WTC11 (cell line): ENCODE results near the gene LSM3. TPM values are rescaled to one million over a fixed set of nuclear protein-coding genes. Genes with fewer than 3 reads are reported as not detected.

Source experiments
- ATAC-seq: fragments of 200-7000 bp; cut with Tn5 transposase; 2 replicates; pipeline ENCODE4 v1.10.0; 2021; ENCODE audit warnings: mild to moderate bottlenecking, moderate library complexity
- CTCF ChIA-PET: fragments of 300-600 bp; sonication (Branson Sonifier 250); formaldehyde crosslinking; loops from one replicate; lab custom pipeline; 2021; ENCODE audit warnings: antibody characterized with exemption; lab: Charles Lee
- POLR2A ChIA-PET: fragments of 350-600 bp; sonication (Branson Sonifier 250); formaldehyde crosslinking; loops from one replicate; lab custom pipeline; 2021; ENCODE audit warnings: antibody characterized with exemption; lab: Charles Lee
- DNase-seq: peaks from one replicate; pipeline ENCODE4 v3.0.0; 2021; ENCODE audit warnings: low spot score
- H3K27ac Mint-ChIP-seq: 2 replicates; pipeline ENCODE4 v1.8.0; 2021; ENCODE audit warnings: mixed read lengths
- H3K27me3 Mint-ChIP-seq: 2 replicates; pipeline ENCODE4 v1.8.0; 2021; ENCODE audit warnings: low read depth, mild to moderate bottlenecking, moderate library complexity, mixed read lengths
- H3K36me3 Mint-ChIP-seq: 2 replicates; pipeline ENCODE4 v1.8.0; 2021; ENCODE audit warnings: mixed read lengths
- H3K4me1 Mint-ChIP-seq: 2 replicates; pipeline ENCODE4 v1.8.0; 2022; ENCODE audit warnings: mixed read lengths
- H3K4me3 Mint-ChIP-seq: 2 replicates; pipeline ENCODE4 v1.8.0; 2021; ENCODE audit warnings: mild to moderate bottlenecking, moderate library complexity, mixed read lengths
- H3K9me3 Mint-ChIP-seq: 2 replicates; pipeline ENCODE4 v1.8.0; 2021; ENCODE audit warnings: mixed read lengths
- ATF1 ChIP-seq: sonication (generic); formaldehyde crosslinking; IDR thresholded peaks from 2 replicates; pipeline ENCODE4 v1.8.1; 2023; ENCODE audit warnings: mild to moderate bottlenecking, moderate library complexity, missing genetic modification reagents
- CBFB ChIP-seq: sonication (generic); formaldehyde crosslinking; IDR thresholded peaks from 2 replicates; pipeline ENCODE4 v1.8.1; 2022; ENCODE audit warnings: mild to moderate bottlenecking, low read depth, missing genetic modification reagents
- CREB1 ChIP-seq: sonication (generic); formaldehyde crosslinking; IDR thresholded peaks from 2 replicates; pipeline ENCODE4 v1.8.0; 2023; ENCODE audit warnings: mild to moderate bottlenecking, missing genetic modification reagents
- ESRRA ChIP-seq: sonication (generic); formaldehyde crosslinking; IDR thresholded peaks from 2 replicates; pipeline ENCODE4 v1.8.1; 2022; ENCODE audit warnings: mild to moderate bottlenecking, missing genetic modification reagents, borderline replicate concordance
- ETV6 ChIP-seq: sonication (generic); formaldehyde crosslinking; IDR thresholded peaks from 2 replicates; pipeline ENCODE4 v1.8.1; 2022; ENCODE audit warnings: mild to moderate bottlenecking, missing genetic modification reagents
- GABPB1 ChIP-seq: sonication (generic); formaldehyde crosslinking; IDR thresholded peaks from 2 replicates; pipeline ENCODE4 v1.8.1; 2023; ENCODE audit warnings: mild to moderate bottlenecking, missing genetic modification reagents
- GRHL2 ChIP-seq: fragments of 250-450 bp; sonication (Bioruptor Pico); IDR thresholded peaks from 2 replicates; pipeline ENCODE4 v1.8.0; 2022; ENCODE audit warnings: mild to moderate bottlenecking, moderate library complexity; ENCODE audit not compliant: insufficient replicate concordance, severe bottlenecking
- HMGA2 ChIP-seq: fragments of 250-450 bp; sonication (Bioruptor Pico); IDR thresholded peaks from 2 replicates; pipeline ENCODE4 v1.4.0; 2021; ENCODE audit warnings: mild to moderate bottlenecking, moderate library complexity
- NFATC4 ChIP-seq: fragments of 250-450 bp; sonication (Bioruptor Pico); IDR thresholded peaks from 2 replicates; pipeline ENCODE4 v1.9.0; 2021; ENCODE audit warnings: mild to moderate bottlenecking
- NR1H2 ChIP-seq: sonication (generic); formaldehyde crosslinking; IDR thresholded peaks from 2 replicates; pipeline ENCODE4 v1.9.0; 2021; ENCODE audit warnings: mild to moderate bottlenecking, moderate library complexity, missing genetic modification reagents
- NR3C1 ChIP-seq: sonication (generic); formaldehyde crosslinking; conservative IDR thresholded peaks from 2 replicates; pipeline ENCODE4 v1.8.1; 2023; ENCODE audit warnings: low read depth, mild to moderate bottlenecking, missing genetic modification reagents
- RELA ChIP-seq: sonication (generic); formaldehyde crosslinking; IDR thresholded peaks from 2 replicates; pipeline ENCODE4 v1.8.1; 2022; ENCODE audit warnings: missing genetic modification reagents, mild to moderate bottlenecking, borderline replicate concordance
- TEAD1 ChIP-seq: sonication (generic); formaldehyde crosslinking; IDR thresholded peaks from 2 replicates; pipeline ENCODE4 v1.8.0; 2022; ENCODE audit warnings: mild to moderate bottlenecking, missing genetic modification reagents
- TEAD4 ChIP-seq: sonication (generic); formaldehyde crosslinking; IDR thresholded peaks from 2 replicates; pipeline ENCODE4 v1.8.0; 2022; ENCODE audit warnings: mild to moderate bottlenecking, missing genetic modification reagents
- ZNF121 ChIP-seq: sonication (generic); formaldehyde crosslinking; IDR thresholded peaks from 2 replicates; pipeline ENCODE4 v1.8.0; 2023; ENCODE audit warnings: missing genetic modification reagents
- ZNF317 ChIP-seq: sonication (generic); formaldehyde crosslinking; IDR thresholded peaks from 2 replicates; pipeline ENCODE4 v1.8.1; 2023; ENCODE audit warnings: low read depth, mild to moderate bottlenecking, moderate library complexity, missing genetic modification reagents, borderline replicate concordance
- total RNA-seq: library from RNA; stranded (reverse); gene quantifications from 3 replicates; pipeline ENCODE4 v1.2.3, GENCODE V29; 2021
- TF ChIP-seq, protein P1 (sequence below): sonication (generic); formaldehyde crosslinking; IDR thresholded peaks from 2 replicates; pipeline ENCODE4 v1.8.1; 2023; ENCODE audit warnings: mild to moderate bottlenecking, moderate library complexity, missing genetic modification reagents
- TF ChIP-seq, protein P2 (sequence below): sonication (generic); formaldehyde crosslinking; IDR thresholded peaks from 2 replicates; pipeline ENCODE4 v1.8.1; 2022; ENCODE audit warnings: missing genetic modification reagents, borderline replicate concordance
- TF ChIP-seq, protein P3 (sequence below): fragments of 250-450 bp; sonication (Bioruptor Pico); IDR thresholded peaks from 2 replicates; pipeline ENCODE4 v1.9.0; 2021; ENCODE audit warnings: mild to moderate bottlenecking, borderline replicate concordance
- TF ChIP-seq, protein P4 (sequence below): sonication (generic); formaldehyde crosslinking; IDR thresholded peaks from 2 replicates; pipeline ENCODE4 v1.8.1; 2023; ENCODE audit warnings: mild to moderate bottlenecking, missing genetic modification reagents
- TF ChIP-seq, protein P5 (sequence below): sonication (generic); formaldehyde crosslinking; IDR thresholded peaks from 2 replicates; pipeline ENCODE4 v1.8.0; 2022; ENCODE audit warnings: mild to moderate bottlenecking, missing genetic modification reagents

The LSM3 gene
- total RNA-seq, 1 experiment from 2014 or later = 21.4 TPM

DNA sequence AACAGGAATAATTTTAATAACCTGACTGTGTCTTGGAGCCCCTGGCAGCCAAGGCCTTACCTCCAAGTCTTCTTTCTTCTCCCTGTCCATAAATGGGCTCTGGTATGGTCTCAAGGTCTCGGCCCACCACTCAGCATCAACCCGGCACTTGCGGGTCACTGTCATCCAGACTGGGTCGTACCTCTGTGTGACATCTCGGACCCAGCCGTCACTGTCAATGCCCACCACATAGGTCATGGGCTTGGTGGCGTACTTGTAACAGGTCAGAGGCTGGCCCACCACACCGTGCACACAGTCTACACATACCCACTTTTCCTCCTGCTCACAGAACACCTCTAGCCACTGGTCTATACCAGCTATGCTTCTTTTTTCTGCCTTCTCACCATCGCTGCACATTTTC, 20.7 kb upstream of the LSM3 start (continued):
- no peak for TF ChIP-seq NR3C1 (CRISPR knock-in tag)
- TF ChIP-seq, protein P1, sequence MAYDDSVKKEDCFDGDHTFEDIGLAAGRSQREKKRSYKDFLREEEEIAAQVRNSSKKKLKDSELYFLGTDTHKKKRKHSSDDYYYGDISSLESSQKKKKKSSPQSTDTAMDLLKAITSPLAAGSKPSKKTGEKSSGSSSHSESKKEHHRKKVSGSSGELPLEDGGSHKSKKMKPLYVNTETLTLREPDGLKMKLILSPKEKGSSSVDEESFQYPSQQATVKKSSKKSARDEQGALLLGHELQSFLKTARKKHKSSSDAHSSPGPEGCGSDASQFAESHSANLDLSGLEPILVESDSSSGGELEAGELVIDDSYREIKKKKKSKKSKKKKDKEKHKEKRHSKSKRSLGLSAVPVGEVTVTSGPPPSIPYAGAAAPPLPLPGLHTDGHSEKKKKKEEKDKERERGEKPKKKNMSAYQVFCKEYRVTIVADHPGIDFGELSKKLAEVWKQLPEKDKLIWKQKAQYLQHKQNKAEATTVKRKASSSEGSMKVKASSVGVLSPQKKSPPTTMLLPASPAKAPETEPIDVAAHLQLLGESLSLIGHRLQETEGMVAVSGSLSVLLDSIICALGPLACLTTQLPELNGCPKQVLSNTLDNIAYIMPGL (CRISPR knock-in tag) = no peak
- TF ChIP-seq RELA (CRISPR knock-in tag) = no peak
- TF ChIP-seq TEAD4 (CRISPR knock-in tag) = no peak

DNA sequence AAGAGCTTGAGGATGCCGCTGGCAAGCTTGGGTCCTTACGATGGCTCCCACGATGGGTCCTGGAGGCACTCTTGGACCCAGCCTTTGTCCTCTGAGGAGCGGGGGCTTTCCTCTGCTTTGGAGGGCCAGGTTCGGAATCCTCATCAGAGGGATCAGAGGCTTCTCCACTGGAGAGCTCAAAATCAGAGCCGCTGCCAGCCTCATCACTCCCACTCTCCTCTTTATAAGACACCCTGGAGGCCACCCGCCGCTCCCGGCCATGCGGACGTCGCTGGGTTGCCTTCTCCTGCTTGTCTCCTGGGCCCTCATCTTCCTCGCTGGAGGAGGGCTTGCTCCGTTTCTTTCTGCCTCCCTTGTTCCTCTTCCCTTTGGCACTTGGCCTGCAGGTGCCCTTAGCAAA, 20.2 kb upstream of the LSM3 start:
- ChIA-PET POLR2A (no interaction called here), CTCF (interaction anchor here (1.3 kb wide), 1 partner anchor 45 kb away, joined by 4 read pairs; no protein-coding TSS in a partner anchor)
- Mint-ChIP-seq H3K4me3 (no peak overlapping the region), H3K9me3 (peaks cover 22% of the 10 kb centered on the region), H3K27me3 (no peaks in the 10 kb centered on the region), H3K36me3 (peaks cover 77% of the 10 kb centered on the region), H3K4me1 (no peaks in the 10 kb centered on the region; the same call in 1 of the 2 replicates), H3K27ac (no peak overlapping the region)
- TF ChIP-seq GABPB1 = no peak
- TF ChIP-seq ESRRA = no peak
- TF ChIP-seq, protein P2, sequence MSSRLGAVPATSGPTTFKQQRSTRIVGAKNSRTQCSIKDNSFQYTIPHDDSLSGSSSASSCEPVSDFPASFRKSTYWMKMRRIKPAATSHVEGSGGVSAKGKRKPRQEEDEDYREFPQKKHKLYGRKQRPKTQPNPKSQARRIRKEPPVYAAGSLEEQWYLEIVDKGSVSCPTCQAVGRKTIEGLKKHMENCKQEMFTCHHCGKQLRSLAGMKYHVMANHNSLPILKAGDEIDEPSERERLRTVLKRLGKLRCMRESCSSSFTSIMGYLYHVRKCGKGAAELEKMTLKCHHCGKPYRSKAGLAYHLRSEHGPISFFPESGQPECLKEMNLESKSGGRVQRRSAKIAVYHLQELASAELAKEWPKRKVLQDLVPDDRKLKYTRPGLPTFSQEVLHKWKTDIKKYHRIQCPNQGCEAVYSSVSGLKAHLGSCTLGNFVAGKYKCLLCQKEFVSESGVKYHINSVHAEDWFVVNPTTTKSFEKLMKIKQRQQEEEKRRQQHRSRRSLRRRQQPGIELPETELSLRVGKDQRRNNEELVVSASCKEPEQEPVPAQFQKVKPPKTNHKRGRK = no peak
- no peak for TF ChIP-seq GRHL2
- no peak for TF ChIP-seq ETV6 (CRISPR knock-in tag)
- TF ChIP-seq, protein P3, sequence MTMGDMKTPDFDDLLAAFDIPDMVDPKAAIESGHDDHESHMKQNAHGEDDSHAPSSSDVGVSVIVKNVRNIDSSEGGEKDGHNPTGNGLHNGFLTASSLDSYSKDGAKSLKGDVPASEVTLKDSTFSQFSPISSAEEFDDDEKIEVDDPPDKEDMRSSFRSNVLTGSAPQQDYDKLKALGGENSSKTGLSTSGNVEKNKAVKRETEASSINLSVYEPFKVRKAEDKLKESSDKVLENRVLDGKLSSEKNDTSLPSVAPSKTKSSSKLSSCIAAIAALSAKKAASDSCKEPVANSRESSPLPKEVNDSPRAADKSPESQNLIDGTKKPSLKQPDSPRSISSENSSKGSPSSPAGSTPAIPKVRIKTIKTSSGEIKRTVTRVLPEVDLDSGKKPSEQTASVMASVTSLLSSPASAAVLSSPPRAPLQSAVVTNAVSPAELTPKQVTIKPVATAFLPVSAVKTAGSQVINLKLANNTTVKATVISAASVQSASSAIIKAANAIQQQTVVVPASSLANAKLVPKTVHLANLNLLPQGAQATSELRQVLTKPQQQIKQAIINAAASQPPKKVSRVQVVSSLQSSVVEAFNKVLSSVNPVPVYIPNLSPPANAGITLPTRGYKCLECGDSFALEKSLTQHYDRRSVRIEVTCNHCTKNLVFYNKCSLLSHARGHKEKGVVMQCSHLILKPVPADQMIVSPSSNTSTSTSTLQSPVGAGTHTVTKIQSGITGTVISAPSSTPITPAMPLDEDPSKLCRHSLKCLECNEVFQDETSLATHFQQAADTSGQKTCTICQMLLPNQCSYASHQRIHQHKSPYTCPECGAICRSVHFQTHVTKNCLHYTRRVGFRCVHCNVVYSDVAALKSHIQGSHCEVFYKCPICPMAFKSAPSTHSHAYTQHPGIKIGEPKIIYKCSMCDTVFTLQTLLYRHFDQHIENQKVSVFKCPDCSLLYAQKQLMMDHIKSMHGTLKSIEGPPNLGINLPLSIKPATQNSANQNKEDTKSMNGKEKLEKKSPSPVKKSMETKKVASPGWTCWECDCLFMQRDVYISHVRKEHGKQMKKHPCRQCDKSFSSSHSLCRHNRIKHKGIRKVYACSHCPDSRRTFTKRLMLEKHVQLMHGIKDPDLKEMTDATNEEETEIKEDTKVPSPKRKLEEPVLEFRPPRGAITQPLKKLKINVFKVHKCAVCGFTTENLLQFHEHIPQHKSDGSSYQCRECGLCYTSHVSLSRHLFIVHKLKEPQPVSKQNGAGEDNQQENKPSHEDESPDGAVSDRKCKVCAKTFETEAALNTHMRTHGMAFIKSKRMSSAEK (CRISPR knock-in tag) = no peak
- no peak for TF ChIP-seq CREB1 (CRISPR knock-in tag)
- no peak for TF ChIP-seq NFATC4 (CRISPR knock-in tag)
- TF ChIP-seq HMGA2 (CRISPR knock-in tag) = no peak
- TF ChIP-seq ATF1 (CRISPR knock-in tag) = no peak
- no peak for TF ChIP-seq ZNF121 (CRISPR knock-in tag)
- no peak for TF ChIP-seq ZNF317 (CRISPR knock-in tag)
- TF ChIP-seq TEAD1 (CRISPR knock-in tag) = no peak
- DNase-seq (no peak), ATAC-seq (no peak)

DNA sequence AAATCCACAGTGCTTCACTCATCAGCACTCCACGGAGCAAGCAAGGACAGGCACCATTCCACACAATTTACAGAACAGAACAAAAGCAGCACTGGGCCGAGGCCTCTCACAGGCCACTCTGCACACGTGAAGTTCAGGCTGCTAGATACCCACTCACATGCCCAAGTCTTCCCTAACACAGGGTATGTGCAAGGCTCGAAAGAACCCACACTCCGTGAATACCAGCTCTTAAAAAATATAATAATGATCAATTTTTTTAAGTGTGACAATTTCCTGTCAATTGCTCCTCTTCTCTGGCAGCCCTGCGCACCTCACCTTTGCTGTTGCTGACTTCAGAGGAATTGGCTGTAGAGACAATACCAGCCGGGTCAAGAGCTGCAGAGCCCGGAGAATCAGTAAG, 19.2 kb upstream of the LSM3 start:
- no peaks in the 10 kb centered on the region; the same call in 1 of the 2 replicates for H3K4me1 Mint-ChIP-seq
- peaks cover 84% of the 10 kb centered on the region for H3K36me3 Mint-ChIP-seq
- ChIA-PET POLR2A (no interaction called here), CTCF (no interaction called here)
- H3K9me3 Mint-ChIP-seq = peaks cover 22% of the 10 kb centered on the region
- no peaks in the 10 kb centered on the region for H3K27me3 Mint-ChIP-seq
- no peak overlapping the region for H3K27ac Mint-ChIP-seq
- ATAC-seq (no peak), DNase-seq (no peak)
- H3K4me3 Mint-ChIP-seq = no peak overlapping the region
- TF ChIP-seq NR1H2 = no peak
- TF ChIP-seq, protein P4, sequence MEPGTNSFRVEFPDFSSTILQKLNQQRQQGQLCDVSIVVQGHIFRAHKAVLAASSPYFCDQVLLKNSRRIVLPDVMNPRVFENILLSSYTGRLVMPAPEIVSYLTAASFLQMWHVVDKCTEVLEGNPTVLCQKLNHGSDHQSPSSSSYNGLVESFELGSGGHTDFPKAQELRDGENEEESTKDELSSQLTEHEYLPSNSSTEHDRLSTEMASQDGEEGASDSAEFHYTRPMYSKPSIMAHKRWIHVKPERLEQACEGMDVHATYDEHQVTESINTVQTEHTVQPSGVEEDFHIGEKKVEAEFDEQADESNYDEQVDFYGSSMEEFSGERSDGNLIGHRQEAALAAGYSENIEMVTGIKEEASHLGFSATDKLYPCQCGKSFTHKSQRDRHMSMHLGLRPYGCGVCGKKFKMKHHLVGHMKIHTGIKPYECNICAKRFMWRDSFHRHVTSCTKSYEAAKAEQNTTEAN (CRISPR knock-in tag) = no peak
- no peak for TF ChIP-seq CBFB (CRISPR knock-in tag)
- TF ChIP-seq ZNF121 (CRISPR knock-in tag) = no peak
- TF ChIP-seq, protein P5, sequence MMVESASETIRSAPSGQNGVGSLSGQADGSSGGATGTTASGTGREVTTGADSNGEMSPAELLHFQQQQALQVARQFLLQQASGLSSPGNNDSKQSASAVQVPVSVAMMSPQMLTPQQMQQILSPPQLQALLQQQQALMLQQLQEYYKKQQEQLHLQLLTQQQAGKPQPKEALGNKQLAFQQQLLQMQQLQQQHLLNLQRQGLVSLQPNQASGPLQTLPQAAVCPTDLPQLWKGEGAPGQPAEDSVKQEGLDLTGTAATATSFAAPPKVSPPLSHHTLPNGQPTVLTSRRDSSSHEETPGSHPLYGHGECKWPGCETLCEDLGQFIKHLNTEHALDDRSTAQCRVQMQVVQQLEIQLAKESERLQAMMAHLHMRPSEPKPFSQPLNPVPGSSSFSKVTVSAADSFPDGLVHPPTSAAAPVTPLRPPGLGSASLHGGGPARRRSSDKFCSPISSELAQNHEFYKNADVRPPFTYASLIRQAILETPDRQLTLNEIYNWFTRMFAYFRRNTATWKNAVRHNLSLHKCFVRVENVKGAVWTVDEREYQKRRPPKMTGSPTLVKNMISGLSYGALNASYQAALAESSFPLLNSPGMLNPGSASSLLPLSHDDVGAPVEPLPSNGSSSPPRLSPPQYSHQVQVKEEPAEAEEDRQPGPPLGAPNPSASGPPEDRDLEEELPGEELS = no peak
